Measurements from ENCODE around the gene MCM5.

DNA sequence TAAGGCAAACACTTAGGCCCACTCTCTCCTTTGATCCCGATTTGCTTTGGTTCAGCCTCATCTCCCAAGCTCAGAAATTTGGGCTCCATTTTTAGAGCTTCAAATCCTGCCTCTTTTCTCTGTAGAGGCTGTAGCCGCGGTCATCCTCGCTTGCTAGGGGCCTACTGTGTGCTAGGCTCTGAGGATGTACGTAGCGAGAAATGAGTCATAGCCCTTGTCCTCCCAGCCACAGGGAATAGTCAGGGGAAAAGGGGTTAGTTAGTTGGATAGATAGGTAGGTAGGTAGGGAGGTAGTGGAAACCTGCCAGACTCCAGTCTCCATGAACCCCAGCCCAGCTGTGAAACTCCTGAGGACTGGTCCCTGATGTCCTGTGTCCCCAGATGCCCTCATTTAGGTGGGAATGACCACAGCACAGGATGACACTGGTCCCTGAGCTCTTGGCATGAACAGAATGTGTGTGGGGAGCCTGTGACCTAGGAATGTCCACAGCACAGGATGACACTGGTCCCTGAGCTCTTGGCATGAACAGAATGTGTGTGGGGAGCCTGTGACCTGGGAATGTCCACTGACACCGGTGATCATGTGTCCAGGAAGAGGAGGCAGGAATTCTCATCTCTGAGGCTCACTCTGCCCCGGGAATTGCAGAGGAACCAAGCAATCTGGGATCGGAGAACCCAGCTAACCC lies 40.4 kb upstream of the MCM5 start:
- TF ChIP-seq, protein P1, sequence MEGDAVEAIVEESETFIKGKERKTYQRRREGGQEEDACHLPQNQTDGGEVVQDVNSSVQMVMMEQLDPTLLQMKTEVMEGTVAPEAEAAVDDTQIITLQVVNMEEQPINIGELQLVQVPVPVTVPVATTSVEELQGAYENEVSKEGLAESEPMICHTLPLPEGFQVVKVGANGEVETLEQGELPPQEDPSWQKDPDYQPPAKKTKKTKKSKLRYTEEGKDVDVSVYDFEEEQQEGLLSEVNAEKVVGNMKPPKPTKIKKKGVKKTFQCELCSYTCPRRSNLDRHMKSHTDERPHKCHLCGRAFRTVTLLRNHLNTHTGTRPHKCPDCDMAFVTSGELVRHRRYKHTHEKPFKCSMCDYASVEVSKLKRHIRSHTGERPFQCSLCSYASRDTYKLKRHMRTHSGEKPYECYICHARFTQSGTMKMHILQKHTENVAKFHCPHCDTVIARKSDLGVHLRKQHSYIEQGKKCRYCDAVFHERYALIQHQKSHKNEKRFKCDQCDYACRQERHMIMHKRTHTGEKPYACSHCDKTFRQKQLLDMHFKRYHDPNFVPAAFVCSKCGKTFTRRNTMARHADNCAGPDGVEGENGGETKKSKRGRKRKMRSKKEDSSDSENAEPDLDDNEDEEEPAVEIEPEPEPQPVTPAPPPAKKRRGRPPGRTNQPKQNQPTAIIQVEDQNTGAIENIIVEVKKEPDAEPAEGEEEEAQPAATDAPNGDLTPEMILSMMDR (IDR thresholded peaks at IDR 0.05): no peak
- no peak for TF ChIP-seq POLR2A (IDR thresholded peaks at IDR 0.05)
